Endodermal cell (in vitro differentiated cells): ENCODE data around the gene CHPF. TPM values are rescaled to one million over a fixed set of nuclear protein-coding genes. Genes with fewer than 3 reads are reported as not detected.
A peak's percentile ranks its signal among the peaks of the same experiment; 100 is the strongest.

Experiments
- DNase-seq: peaks from one replicate; pipeline ENCODE4 v3.0.0-alpha.2; 2017
- H3K27ac ChIP-seq: 2 replicates; pipeline ENCODE4 v1.5.1; 2013; ENCODE audit warnings: mild to moderate bottlenecking, low read depth, low read length, moderate library complexity
- H3K27me3 ChIP-seq: 2 replicates; pipeline ENCODE4 v1.6.1; 2013; ENCODE audit warnings: mild to moderate bottlenecking, low read length, moderate library complexity; ENCODE audit not compliant: insufficient read depth, control insufficient read depth, poor library complexity, severe bottlenecking
- H3K36me3 ChIP-seq: 2 replicates; pipeline ENCODE4 v1.7.0; 2013; ENCODE audit warnings: mild to moderate bottlenecking, low read length, moderate library complexity; ENCODE audit not compliant: control insufficient read depth, insufficient read depth
- H3K4me1 ChIP-seq: one replicate; pipeline ENCODE4 v1.7.0; 2013; ENCODE audit warnings: low read length; ENCODE audit not compliant: control insufficient read depth, insufficient read depth
- H3K4me3 ChIP-seq: 2 replicates; pipeline ENCODE4 v1.5.1; 2013; ENCODE audit warnings: mild to moderate bottlenecking, low read length, moderate library complexity
- H3K9ac ChIP-seq: 2 replicates; pipeline ENCODE4 v1.6.1; 2013; ENCODE audit warnings: mild to moderate bottlenecking, low read length, moderate library complexity; ENCODE audit not compliant: poor library complexity, severe bottlenecking; ENCODE audit errors: extremely low read depth
- H3K9me3 ChIP-seq: 2 replicates; pipeline ENCODE4 v1.6.1; 2013; ENCODE audit warnings: mild to moderate bottlenecking, low read length, moderate library complexity; ENCODE audit not compliant: control insufficient read depth
- H3K27ac Mint-ChIP-seq: 2 replicates; pipeline ENCODE4 v1.8.0; 2020; ENCODE audit warnings: mixed read lengths
- H3K27me3 Mint-ChIP-seq: 2 replicates; pipeline ENCODE4 v1.8.0; 2021; ENCODE audit warnings: mild to moderate bottlenecking, mixed read lengths; ENCODE audit not compliant: insufficient read depth
- H3K36me3 Mint-ChIP-seq: 2 replicates; pipeline ENCODE4 v1.8.0; 2020; ENCODE audit warnings: low read depth, mixed read lengths
- H3K4me1 Mint-ChIP-seq: 2 replicates; pipeline ENCODE4 v1.8.0; 2020; ENCODE audit warnings: mixed read lengths
- H3K4me3 Mint-ChIP-seq: 2 replicates; pipeline ENCODE4 v1.8.0; 2020; ENCODE audit warnings: mild to moderate bottlenecking, moderate library complexity, mixed read lengths
- H3K9me3 Mint-ChIP-seq: 2 replicates; pipeline ENCODE4 v1.8.0; 2020; ENCODE audit warnings: mild to moderate bottlenecking, mixed read lengths
- WGBS, 2 experiments: methylation state at CpG; one replicate each; pipeline versions ENCODE4 v1.1.5 to v1.1.7; 2013; ENCODE audit warnings: missing lambda C conversion rate in 2 of 2, mixed read lengths in 1 of 2; ENCODE audit not compliant: insufficient coverage in 1 of 2, insufficient read length in 1 of 2; 5-methylcytosine and 5-hydroxymethylcytosine counted together
- long read RNA-seq, 4 experiments: library from polyadenylated mRNA in 2 of 4; library from RNA in 1 of 4; library from capped mRNA in 1 of 4; stranded (forward) in 3 of 4; unstranded in 1 of 4; transcript quantifications; one replicate each; pipeline ENCODE4 v2.0.0, GENCODE V29; 2020 to 2021; ENCODE audit warnings: inconsistent platforms in 1 of 4
- polyA plus RNA-seq, 2 experiments: library from polyadenylated mRNA; stranded (reverse); fragments of 50-300 nt; gene quantifications; one replicate each; pipeline ENCODE4 v1.2.3, GENCODE V29; 2013
- total RNA-seq, 2 donors: library from RNA; stranded (reverse); fragmentation: NEBNext Ultra II Directional in 1 of 2; extraction: Animal tissue kit (Norgen Biotek cat#: 25700) in 1 of 2; gene quantifications; 2 replicates in 1 of 2; 3 replicates in 1 of 2; pipeline ENCODE4 v1.2.1, GENCODE V29; 2021
- TF ChIP-seq, protein P1 (sequence below): fragments of 200-600 bp; sonication (generic); conservative IDR thresholded peaks from 2 replicates; pipeline ENCODE4 v1.5.0; 2021; ENCODE audit warnings: antibody characterized with exemption, mild to moderate bottlenecking

CHPF gene, protein sequence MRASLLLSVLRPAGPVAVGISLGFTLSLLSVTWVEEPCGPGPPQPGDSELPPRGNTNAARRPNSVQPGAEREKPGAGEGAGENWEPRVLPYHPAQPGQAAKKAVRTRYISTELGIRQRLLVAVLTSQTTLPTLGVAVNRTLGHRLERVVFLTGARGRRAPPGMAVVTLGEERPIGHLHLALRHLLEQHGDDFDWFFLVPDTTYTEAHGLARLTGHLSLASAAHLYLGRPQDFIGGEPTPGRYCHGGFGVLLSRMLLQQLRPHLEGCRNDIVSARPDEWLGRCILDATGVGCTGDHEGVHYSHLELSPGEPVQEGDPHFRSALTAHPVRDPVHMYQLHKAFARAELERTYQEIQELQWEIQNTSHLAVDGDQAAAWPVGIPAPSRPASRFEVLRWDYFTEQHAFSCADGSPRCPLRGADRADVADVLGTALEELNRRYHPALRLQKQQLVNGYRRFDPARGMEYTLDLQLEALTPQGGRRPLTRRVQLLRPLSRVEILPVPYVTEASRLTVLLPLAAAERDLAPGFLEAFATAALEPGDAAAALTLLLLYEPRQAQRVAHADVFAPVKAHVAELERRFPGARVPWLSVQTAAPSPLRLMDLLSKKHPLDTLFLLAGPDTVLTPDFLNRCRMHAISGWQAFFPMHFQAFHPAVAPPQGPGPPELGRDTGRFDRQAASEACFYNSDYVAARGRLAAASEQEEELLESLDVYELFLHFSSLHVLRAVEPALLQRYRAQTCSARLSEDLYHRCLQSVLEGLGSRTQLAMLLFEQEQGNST
- 10 to 100 TPM; 51.2 to 54.0 TPM for total RNA-seq
- polyA plus RNA-seq (2013, experiment 1 of 2) = 26.1 TPM
- polyA plus RNA-seq (2013, experiment 2 of 2) = 31.2 TPM
- long read RNA-seq, experiment 1, transcript CHPF-202 (2 exons, 1,079 nt) = minor isoform, 7 of 53 reads
- long read RNA-seq, experiment 1, transcript CHPF-201 (4 exons, 3,013 nt) = major isoform, 22 of 53 reads
- long read RNA-seq, experiment 1, partial matches to known transcripts = 4 of 53 reads
- long read RNA-seq, experiment 1, other reads (novel, unspliced or antisense) = 20 of 53 reads
- long read RNA-seq, experiment 2, transcript CHPF-202 (2 exons, 1,079 nt) = minor isoform, 8 of 200 reads
- long read RNA-seq, experiment 2, transcript CHPF-201 (4 exons, 3,013 nt) = major isoform, 176 of 200 reads
- long read RNA-seq, experiment 2, partial matches to known transcripts = 9 of 200 reads
- long read RNA-seq, experiment 2, other reads (novel, unspliced or antisense) = 7 of 200 reads
- long read RNA-seq, experiment 3, transcript CHPF-201 (4 exons, 3,013 nt) = major isoform, 58 of 79 reads
- long read RNA-seq, experiment 3, partial matches to known transcripts = 11 of 79 reads
- long read RNA-seq, experiment 3, other reads (novel, unspliced or antisense) = 6 of 79 reads
- long read RNA-seq, experiment 4, partial matches to known transcripts = 0 of 2 reads
- long read RNA-seq, experiment 4, other reads (novel, unspliced or antisense) = 2 of 2 reads

DNA sequence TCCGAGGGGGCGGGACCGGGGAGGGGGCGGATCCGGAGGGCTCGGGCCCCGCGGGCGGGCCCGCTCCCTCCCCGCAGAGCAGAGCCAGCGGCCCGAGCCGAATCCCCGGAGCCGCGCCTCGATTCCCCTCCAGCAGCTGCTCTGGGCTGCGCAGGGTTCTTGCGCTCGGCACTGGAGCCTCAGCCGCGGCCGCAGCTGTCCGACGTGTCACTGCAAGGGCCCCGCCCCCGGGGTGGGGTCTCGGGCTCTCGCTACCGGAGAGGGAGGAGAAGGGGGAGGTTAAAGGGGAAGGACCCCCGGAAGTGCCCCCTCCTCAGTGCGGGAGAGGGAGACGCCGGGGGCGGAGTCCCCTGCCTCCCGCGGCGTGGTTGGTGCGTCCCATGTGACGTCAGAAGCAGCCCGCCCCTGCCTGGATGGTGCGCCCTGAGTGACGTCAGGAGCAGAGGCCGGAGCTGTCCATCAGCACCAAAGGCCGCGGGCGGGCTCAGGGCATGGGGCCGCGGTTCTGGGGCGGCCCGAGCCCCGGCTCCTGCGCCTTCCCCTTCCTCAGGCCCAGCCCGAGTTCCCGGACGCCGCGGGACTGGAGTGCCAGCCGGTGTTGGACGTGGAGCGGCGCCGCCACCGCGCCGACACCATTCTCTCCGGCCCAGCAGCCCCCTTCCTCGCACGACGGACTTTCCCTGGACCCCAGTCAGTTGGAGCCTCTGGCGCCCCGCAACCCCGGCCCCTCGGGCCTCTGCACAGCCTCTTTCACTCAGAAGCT lies at the start of gene CHPF, which contains the start of gene TMEM198:
CHPF (minus strand) TSS at position 214 of the 763 bp plus-strand sequence. CDS start 271 bp downstream, outside the sequence.
TMEM198 (plus strand) TSS at position 433 of the 763 bp plus-strand sequence. CDS start 700 bp downstream, outside the sequence.
- Histone ChIP-seq H3K9me3 (no peaks in the 10 kb centered on the region), H3K36me3 (peaks cover 19% of the 10 kb centered on the region), H3K27me3 (peaks cover 13% of the 10 kb centered on the region), H3K27ac (no peak within 1 kb of the TSS), H3K4me1 (peaks cover 3% of the 10 kb centered on the region), H3K9ac (peak within 1 kb of the TSS; percentile 60), H3K4me3 (peak within 1 kb of the TSS; percentile 89)
- DNase-seq = peak; percentile 100
- peaks cover 24% of the 10 kb centered on the region for H3K36me3 Mint-ChIP-seq
- TF ChIP-seq, protein P1, sequence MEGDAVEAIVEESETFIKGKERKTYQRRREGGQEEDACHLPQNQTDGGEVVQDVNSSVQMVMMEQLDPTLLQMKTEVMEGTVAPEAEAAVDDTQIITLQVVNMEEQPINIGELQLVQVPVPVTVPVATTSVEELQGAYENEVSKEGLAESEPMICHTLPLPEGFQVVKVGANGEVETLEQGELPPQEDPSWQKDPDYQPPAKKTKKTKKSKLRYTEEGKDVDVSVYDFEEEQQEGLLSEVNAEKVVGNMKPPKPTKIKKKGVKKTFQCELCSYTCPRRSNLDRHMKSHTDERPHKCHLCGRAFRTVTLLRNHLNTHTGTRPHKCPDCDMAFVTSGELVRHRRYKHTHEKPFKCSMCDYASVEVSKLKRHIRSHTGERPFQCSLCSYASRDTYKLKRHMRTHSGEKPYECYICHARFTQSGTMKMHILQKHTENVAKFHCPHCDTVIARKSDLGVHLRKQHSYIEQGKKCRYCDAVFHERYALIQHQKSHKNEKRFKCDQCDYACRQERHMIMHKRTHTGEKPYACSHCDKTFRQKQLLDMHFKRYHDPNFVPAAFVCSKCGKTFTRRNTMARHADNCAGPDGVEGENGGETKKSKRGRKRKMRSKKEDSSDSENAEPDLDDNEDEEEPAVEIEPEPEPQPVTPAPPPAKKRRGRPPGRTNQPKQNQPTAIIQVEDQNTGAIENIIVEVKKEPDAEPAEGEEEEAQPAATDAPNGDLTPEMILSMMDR = no peak
- peak within 1 kb of the TSS; percentile 71 for H3K4me3 Mint-ChIP-seq
- 0 to 1% methylated on average over 40 to 75 of the region's 75 CpGs for WGBS, 2 experiments
- peak within 1 kb of the TSS; percentile 80 for H3K27ac Mint-ChIP-seq
- H3K4me1 Mint-ChIP-seq = peaks cover 12% of the 10 kb centered on the region
- H3K9me3 Mint-ChIP-seq = no peaks in the 10 kb centered on the region
- H3K27me3 Mint-ChIP-seq = peaks cover 34% of the 10 kb centered on the region

DNA sequence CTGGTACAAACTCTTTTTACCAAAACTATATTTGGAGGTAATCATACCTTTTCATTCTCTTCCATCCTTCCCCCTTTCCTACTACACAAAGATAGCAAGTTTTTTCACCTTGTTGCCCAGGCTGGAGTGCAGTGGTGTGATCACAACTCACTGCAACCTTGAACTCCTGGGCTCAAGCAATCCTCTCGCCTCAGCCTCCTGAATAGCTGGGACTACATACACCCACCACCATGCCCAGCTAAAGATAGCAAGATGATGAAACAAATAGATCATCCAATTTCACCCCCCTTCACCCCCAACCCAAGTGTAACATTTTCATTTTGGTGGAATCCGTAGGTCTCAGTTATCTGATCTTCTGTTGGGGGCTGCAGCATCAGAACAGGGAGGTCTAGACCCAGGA lies 49.5 kb upstream of the CHPF start:
- H3K4me1 Mint-ChIP-seq = peaks cover 11% of the 10 kb centered on the region
- H3K4me3 Mint-ChIP-seq = no peak overlapping the region

More for the DNA sequence above, 49.5 kb upstream of the CHPF start:
- Histone ChIP-seq H3K4me1 (no peaks in the 10 kb centered on the region), H3K27ac (no peak overlapping the region), H3K36me3 (no peaks in the 10 kb centered on the region), H3K9ac (no peak overlapping the region), H3K9me3 (no peaks in the 10 kb centered on the region), H3K4me3 (no peak overlapping the region), H3K27me3 (no peaks in the 10 kb centered on the region)
- Mint-ChIP-seq H3K27ac (no peak overlapping the region), H3K27me3 (peaks cover 2% of the 10 kb centered on the region), H3K9me3 (no peaks in the 10 kb centered on the region), H3K36me3 (no peaks in the 10 kb centered on the region)
- TF ChIP-seq, protein P1 = no peak
- WGBS, 2 experiments = 92% methylated on average over 2 of the region's 2 CpGs; no CpG with 5 or more reads in 1 of the 2 experiments
- no peak for DNase-seq
